ENCODE data around the gene TMEM63A. TPM values are rescaled to one million over a fixed set of nuclear protein-coding genes. Genes with fewer than 3 reads are reported as not detected.

The TMEM63A gene
- total RNA-seq, 1 experiment from 2014 or later: 93.9 TPM

GRCh38 chr1:225891229-225891972 lies 9.2 kb upstream of the TMEM63A start:
- H3K27me3 ChIP-seq (replicated peaks; ENCODE audit: control insufficient read depth, insufficient read depth, low read length): no peaks in the 10 kb centered on the region
- Mint-ChIP-seq H3K9me3 (ENCODE audit: unreplicated experiment) (no peaks in the 10 kb centered on the region), H3K4me3 (ENCODE audit: unreplicated experiment) (no peak overlapping the region), H3K36me3 (ENCODE audit: insufficient read depth, unreplicated experiment) (no peaks in the 10 kb centered on the region), H3K27ac (ENCODE audit: unreplicated experiment) (no peak overlapping the region), H3K4me1 (ENCODE audit: low read depth, unreplicated experiment) (no peaks in the 10 kb centered on the region), H3K27me3 (ENCODE audit: insufficient read depth, unreplicated experiment) (no peaks in the 10 kb centered on the region)
- no TSS peak for BruUV-seq (replicated peaks)
- peaks cover 9% of the 10 kb centered on the region; the same call in 1 of the 2 replicates for H3K4me1 ChIP-seq
- intact Hi-C loops (cut with micrococcal nuclease; ENCODE audit: unreplicated experiment): no loop called here
- TF ChIP-seq CTCF (IDR thresholded peaks at IDR 0.05; ENCODE audit: insufficient read depth in 1 of 2, low read depth in 1 of 2, low read length in 1 of 2, severe bottlenecking in 1 of 2, unreplicated experiment in 1 of 2): no peak
- ChIA-PET CTCF (no interaction called here), POLR2A (no interaction called here)
- no peak for DNase-seq
- H3K4me3 ChIP-seq (ENCODE audit: low read depth, low read length): no peak overlapping the region
- no peaks in the 10 kb centered on the region for H3K9me3 ChIP-seq
- no peaks in the 10 kb centered on the region for H3K36me3 ChIP-seq (ENCODE audit: control insufficient read depth, insufficient read depth, low read length)

GRCh38 chr1:225890346-225891228 lies 8.4 kb upstream of the TMEM63A start:
- Histone ChIP-seq H3K4me3 (ENCODE audit: low read depth, low read length) (no peak overlapping the region), H3K27me3 (replicated peaks; ENCODE audit: control insufficient read depth, insufficient read depth, low read length) (no peaks in the 10 kb centered on the region), H3K9me3 (no peaks in the 10 kb centered on the region), H3K4me1 (peaks cover 12% of the 10 kb centered on the region; the same call in 1 of the 2 replicates), H3K36me3 (ENCODE audit: control insufficient read depth, insufficient read depth, low read length) (no peaks in the 10 kb centered on the region)
- DNase-seq: no peak
- Mint-ChIP-seq H3K4me3 (ENCODE audit: unreplicated experiment) (no peak overlapping the region), H3K27me3 (ENCODE audit: insufficient read depth, unreplicated experiment) (no peaks in the 10 kb centered on the region), H3K9me3 (ENCODE audit: unreplicated experiment) (no peaks in the 10 kb centered on the region), H3K27ac (ENCODE audit: unreplicated experiment) (no peak overlapping the region), H3K36me3 (ENCODE audit: insufficient read depth, unreplicated experiment) (no peaks in the 10 kb centered on the region), H3K4me1 (ENCODE audit: low read depth, unreplicated experiment) (no peaks in the 10 kb centered on the region)
- BruUV-seq (replicated peaks): no TSS peak
- TF ChIP-seq CTCF (IDR thresholded peaks at IDR 0.05; ENCODE audit: insufficient read depth in 1 of 2, low read depth in 1 of 2, low read length in 1 of 2, severe bottlenecking in 1 of 2, unreplicated experiment in 1 of 2): no peak
- POLR2A ChIA-PET: no interaction called here
- intact Hi-C loops (cut with micrococcal nuclease; ENCODE audit: unreplicated experiment): no loop called here
- CTCF ChIA-PET: no interaction called here

GRCh38 chr1:225889743-225890142 lies 7.6 kb upstream of the TMEM63A start:
- BruUV-seq (replicated peaks): no TSS peak
- ChIA-PET POLR2A (no interaction called here), CTCF (no interaction called here)
- intact Hi-C loops (cut with micrococcal nuclease; ENCODE audit: unreplicated experiment): no loop called here
- no peaks in the 10 kb centered on the region for H3K4me1 Mint-ChIP-seq (ENCODE audit: low read depth, unreplicated experiment)
- H3K4me3 Mint-ChIP-seq (ENCODE audit: unreplicated experiment): no peak overlapping the region
- no peak overlapping the region for H3K4me3 ChIP-seq (ENCODE audit: low read depth, low read length)
- H3K27me3 Mint-ChIP-seq (ENCODE audit: insufficient read depth, unreplicated experiment): no peaks in the 10 kb centered on the region
- no peak for TF ChIP-seq CTCF (IDR thresholded peaks at IDR 0.05; ENCODE audit: insufficient read depth in 1 of 2, low read depth in 1 of 2, low read length in 1 of 2, severe bottlenecking in 1 of 2, unreplicated experiment in 1 of 2)
- no peaks in the 10 kb centered on the region for H3K36me3 Mint-ChIP-seq (ENCODE audit: insufficient read depth, unreplicated experiment)
- no peaks in the 10 kb centered on the region for H3K9me3 Mint-ChIP-seq (ENCODE audit: unreplicated experiment)
- DNase-seq: no peak
- H3K27me3 ChIP-seq (replicated peaks; ENCODE audit: control insufficient read depth, insufficient read depth, low read length): no peaks in the 10 kb centered on the region
- H3K4me1 ChIP-seq: peaks cover 12% of the 10 kb centered on the region; the same call in 1 of the 2 replicates
- no peak overlapping the region for H3K27ac Mint-ChIP-seq (ENCODE audit: unreplicated experiment)
- H3K36me3 ChIP-seq (ENCODE audit: control insufficient read depth, insufficient read depth, low read length): no peaks in the 10 kb centered on the region
- no peaks in the 10 kb centered on the region for H3K9me3 ChIP-seq
